ENCODE measurements around the gene RBL1.
"Not testable (repeated sequence)": the region's sequence is repeated elsewhere in the genome, so short reads cannot be mapped to it uniquely, and the experiment has no call there.

The RBL1 gene

GRCh38 chr20:37128803-37129202 lies 33.0 kb upstream of the RBL1 start:
- no peak for TF ChIP-seq ZFX (IDR thresholded peaks at IDR 0.05; ENCODE audit: borderline replicate concordance)
- TF ChIP-seq, protein P1, sequence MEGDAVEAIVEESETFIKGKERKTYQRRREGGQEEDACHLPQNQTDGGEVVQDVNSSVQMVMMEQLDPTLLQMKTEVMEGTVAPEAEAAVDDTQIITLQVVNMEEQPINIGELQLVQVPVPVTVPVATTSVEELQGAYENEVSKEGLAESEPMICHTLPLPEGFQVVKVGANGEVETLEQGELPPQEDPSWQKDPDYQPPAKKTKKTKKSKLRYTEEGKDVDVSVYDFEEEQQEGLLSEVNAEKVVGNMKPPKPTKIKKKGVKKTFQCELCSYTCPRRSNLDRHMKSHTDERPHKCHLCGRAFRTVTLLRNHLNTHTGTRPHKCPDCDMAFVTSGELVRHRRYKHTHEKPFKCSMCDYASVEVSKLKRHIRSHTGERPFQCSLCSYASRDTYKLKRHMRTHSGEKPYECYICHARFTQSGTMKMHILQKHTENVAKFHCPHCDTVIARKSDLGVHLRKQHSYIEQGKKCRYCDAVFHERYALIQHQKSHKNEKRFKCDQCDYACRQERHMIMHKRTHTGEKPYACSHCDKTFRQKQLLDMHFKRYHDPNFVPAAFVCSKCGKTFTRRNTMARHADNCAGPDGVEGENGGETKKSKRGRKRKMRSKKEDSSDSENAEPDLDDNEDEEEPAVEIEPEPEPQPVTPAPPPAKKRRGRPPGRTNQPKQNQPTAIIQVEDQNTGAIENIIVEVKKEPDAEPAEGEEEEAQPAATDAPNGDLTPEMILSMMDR (IDR thresholded peaks at IDR 0.05): no peak
- no peak overlapping the region for H3K27ac ChIP-seq

- not testable (repeated sequence) for H3K27ac ChIP-seq
Observed at GRCh38 chr20:37126290-37126689, 30.5 kb upstream of the RBL1 start.

DNA sequence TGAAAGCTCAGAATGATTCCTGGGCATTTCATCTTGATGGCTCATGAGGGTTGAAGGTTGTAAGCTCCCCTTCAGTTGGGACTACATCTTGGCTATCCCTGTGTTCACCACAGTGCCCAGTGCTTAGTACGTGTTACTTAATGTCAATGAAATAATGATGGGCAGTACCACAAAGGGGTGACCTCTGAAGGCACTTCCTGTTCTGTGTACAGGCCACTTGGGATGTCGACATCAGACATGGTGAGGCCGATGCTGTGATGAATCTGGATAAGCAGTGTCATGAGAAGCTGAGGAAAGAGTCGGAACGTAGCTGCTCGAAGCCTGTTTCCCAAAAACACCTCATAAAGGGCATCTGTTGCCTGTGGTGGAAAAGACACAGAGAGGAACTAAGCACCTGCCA lies 27.6 kb upstream of the RBL1 start:
- no peak overlapping the region for H3K27ac ChIP-seq
- TF ChIP-seq, protein P1 (IDR thresholded peaks at IDR 0.05): no peak
- no peak for TF ChIP-seq ZFX (IDR thresholded peaks at IDR 0.05; ENCODE audit: borderline replicate concordance)

- no peak overlapping the region for H3K27ac ChIP-seq
- TF ChIP-seq, protein P1 (IDR thresholded peaks at IDR 0.05): no peak
- TF ChIP-seq ZFX (IDR thresholded peaks at IDR 0.05; ENCODE audit: borderline replicate concordance): no peak
Observed at GRCh38 chr20:37120497-37120896, 24.7 kb upstream of the RBL1 start.

DNA sequence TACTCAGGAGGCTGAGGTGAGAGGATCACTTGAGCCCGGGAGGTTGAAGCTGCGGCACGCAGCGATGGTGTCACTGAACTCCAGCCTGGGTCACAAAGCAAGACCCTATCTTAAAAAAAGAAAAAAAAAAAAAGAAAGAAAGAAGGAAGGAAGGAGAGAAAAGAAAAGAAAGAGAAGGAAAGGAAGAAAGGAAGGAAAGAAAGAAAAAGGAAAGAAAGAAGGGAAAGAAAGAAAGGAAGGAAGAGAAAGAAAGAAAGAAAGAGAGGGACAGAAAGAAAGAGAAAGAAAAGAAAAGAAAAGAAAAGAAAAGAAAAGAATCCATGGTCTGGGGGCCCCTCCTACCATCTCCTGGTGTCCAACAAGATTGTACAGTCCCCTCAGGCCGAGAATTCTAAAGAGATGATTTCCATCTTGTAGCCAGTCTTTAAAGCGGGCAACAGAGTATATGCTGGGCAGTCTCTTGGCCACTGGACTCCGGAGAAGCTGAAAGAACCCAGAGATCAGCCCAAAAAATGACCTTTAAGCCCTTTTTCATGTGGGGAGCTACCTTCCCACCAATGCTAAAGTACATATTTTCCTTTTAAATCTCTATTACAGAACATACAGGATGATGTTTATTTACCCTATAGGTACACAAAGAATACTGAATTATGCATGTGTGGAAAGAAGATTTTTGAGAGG lies 23.7 kb upstream of the RBL1 start:
- no peak overlapping the region for H3K27ac ChIP-seq
- TF ChIP-seq ZFX (IDR thresholded peaks at IDR 0.05; ENCODE audit: borderline replicate concordance): no peak
- TF ChIP-seq, protein P1 (IDR thresholded peaks at IDR 0.05): no peak

DNA sequence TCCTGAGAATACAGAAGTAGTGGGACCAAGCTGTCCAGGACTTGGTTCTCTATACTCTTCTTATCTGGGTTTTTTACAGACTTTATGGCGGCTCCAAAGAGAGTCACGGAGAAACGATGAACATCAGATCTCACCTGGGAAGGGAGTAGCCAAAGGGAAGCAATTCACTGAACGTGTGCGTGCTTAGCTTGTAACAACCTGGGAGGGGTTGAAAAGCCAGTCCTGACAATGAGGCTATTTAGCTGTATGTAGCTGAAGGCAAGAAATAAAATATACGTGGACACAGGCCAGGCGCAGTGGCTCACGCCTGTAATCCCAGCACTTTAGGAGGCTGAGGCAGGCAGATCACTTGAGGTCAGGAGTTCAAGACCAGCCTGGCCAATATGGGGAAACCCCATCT lies 18.2 kb upstream of the RBL1 start:
- no peak overlapping the region for H3K27ac ChIP-seq
- TF ChIP-seq ZFX (IDR thresholded peaks at IDR 0.05; ENCODE audit: borderline replicate concordance): no peak
- TF ChIP-seq, protein P1 (IDR thresholded peaks at IDR 0.05): no peak

GRCh38 chr20:37111926-37112455 lies 16.2 kb upstream of the RBL1 start:
- TF ChIP-seq, protein P1 (IDR thresholded peaks at IDR 0.05): no peak
- TF ChIP-seq ZFX (IDR thresholded peaks at IDR 0.05; ENCODE audit: borderline replicate concordance): no peak
- H3K27ac ChIP-seq: no peak overlapping the region

- no peak overlapping the region for H3K27ac ChIP-seq
- TF ChIP-seq ZFX (IDR thresholded peaks at IDR 0.05; ENCODE audit: borderline replicate concordance): no peak
- TF ChIP-seq, protein P1 (IDR thresholded peaks at IDR 0.05): no peak
Observed at GRCh38 chr20:37108676-37109075, 12.9 kb upstream of the RBL1 start.

All from 22Rv1 (cell line).